Stimulated activated CD4-positive, alpha-beta T cell treated with anti-CD3 and anti-CD28 coated beads, Interleukin-1b, Interleukin-23, amount 100 ng/mL, for 4 hours (primary cell): Measurements from ENCODE around the gene RPS14.
A peak's percentile ranks its signal among the peaks of the same experiment; 100 is the strongest.

Experiments used
- DNase-seq, 2 donors: peaks; one replicate each; pipeline ENCODE4 v3.0.0-alpha.2; 2020; ENCODE audit warnings: low read depth in 2 of 2

RPS14 gene

DNA sequence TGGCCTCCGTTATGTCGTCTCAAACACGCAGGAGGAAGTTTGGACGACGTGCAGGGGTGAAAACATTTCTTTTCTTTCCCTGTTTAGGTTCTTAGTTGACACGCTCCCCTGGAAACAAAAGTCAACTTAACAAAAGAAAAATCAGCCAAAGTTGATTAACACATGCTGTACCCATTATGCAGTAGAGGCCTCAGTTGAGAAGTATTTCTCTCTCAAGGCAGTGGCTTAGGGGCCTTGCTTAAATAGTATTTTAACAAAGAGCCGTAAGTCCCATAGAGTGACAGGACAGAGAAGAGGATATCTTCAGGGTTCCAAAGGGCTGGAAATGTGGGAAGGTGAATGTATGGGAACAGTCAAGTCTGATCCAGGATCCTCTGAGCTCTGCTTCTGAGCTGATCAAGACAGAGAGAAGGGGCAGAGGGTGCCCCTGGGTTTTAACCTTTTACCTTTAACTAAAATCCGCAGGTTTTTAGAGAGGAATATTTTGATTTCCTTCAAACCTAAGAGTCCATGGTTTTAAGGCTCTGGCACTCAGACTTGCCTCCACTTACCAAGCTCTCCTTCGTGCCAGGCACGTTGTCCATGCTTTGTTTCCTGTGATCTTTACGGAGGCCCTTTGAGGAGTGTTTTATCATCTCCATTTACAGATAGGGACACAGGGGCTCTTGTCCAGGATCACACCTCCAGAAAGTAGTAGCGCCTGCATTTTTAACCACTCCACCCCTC lies 36.2 kb downstream of the RPS14 start:
- no peak for DNase-seq

GRCh38 chr5:150412319-150413175 lies 37.0 kb downstream of the RPS14 start, which contains the start of gene CD74:
Gene CD74 (minus strand): TSS chr5:150412910. CDS start chr5:150412749, 161 bp downstream.
- peak; percentile 77 to 83 for DNase-seq

- DNase-seq: peak; percentile 42 to 50
Observed at GRCh38 chr5:150411245-150411979, 38.1 kb downstream of the RPS14 start.

GRCh38 chr5:150410524-150411244 lies 38.9 kb downstream of the RPS14 start:
- DNase-seq: peak in 1 of 2 donors; percentile 28

DNA sequence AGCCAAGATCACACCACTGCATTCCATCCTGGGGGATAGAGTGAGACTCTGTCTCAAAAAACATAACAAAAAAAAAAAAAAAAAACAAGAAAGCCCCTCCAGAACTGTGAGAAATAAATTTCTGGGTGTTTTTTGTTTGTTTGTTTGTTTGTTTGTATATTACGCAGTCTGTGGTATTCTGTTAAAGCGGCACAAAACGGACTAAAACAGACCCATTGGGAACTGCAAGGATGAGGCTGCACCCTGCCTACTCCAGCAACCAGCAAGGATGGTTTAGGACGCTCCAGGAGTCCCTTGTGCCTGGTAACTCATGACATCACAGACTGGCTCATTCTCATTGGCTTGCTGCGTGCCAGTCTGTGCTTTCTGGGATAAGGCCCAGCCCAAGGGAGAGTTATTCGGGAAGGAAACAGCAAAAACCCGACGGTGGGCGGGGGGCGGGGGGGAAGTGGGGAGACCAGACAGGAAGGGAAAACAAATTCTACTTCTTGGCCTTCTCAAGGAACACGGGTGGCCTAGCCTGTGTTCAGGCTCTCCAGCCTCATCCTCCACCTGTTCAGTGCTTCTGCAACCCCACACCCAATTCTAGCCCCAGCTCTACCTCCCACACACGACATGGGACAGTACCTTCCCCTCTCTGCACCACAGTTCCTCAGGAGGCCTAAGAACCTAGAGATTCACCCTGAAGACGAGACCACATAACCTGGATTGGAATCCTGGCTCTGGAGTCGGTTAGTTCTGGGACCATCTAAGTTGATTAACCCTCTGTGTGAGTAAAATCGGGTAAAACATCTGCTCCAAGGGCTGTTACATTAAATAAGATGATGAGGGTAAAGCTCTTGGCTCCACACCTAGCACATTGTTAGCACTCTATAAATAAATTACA lies 39.7 kb downstream of the RPS14 start:
- DNase-seq: no peak

DNA sequence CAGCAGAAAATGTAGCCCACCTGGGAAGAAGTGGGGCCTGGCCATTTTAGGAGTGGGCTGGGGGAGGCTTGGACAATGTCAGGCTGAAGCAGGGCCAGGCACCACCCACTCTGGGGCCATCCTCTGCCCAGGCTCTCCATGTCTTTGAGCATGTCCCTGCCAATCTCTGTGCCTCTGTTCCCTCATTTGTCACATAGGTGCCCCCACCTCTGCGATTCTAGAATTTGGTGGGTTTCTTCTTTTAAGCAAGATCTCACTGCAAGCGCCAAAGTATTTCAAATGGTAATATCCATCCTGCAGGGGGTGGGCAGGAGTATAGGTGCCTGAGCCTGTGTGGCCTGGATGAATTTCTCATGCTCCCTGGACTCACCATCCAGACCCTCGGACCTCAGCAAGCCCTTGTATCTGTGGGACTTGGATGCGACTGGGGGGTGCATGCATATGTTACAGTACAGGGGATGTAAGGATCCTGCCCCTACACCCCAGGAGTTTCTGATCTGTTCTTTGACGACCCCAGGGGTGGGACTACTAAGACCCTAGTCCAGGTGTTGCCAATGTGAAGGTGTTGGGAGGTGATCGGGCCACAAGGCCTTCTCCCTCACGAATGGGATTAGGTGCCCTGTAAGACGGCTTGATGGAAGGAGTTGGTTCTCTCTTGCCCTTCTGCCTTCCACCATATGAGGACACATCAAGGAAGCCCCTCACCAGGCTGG lies 41.2 kb downstream of the RPS14 start:
- no peak for DNase-seq

- no peak for DNase-seq
Observed at GRCh38 chr5:150407096-150407720, 42.3 kb downstream of the RPS14 start.

GRCh38 chr5:150406723-150407095 lies 42.8 kb downstream of the RPS14 start:
- DNase-seq: no peak

DNA sequence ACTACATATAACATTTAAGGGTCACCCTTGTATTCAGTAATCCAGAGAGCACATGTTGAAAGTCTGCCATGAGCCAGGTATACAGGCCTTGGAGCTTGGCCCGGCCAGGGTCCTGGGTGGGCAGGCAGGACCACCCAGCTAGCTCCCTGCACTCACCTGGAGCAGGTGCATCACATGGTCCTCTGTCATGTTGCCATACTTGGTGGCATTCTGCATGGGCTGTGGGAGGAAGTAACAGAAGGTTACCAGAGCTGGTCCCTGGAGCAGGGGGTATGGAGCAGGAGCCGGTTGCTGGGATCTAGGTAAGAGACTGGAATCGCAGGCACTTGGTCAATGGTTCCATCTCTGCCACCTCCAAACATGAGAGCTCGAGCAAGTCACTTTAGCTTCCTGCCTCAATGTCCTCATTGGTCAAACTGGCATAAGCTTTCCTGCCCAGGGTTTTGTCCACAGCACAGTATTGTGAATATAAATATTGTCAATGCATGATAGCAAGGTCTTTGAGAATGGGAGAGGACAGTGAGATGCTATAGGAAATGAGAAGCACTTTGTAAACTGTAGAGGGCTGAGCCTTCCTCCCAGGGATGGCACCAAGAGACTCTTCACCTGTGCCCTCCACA lies 43.3 kb downstream of the RPS14 start:
- DNase-seq: no peak

GRCh38 chr5:150404941-150405816 lies 44.4 kb downstream of the RPS14 start:
- DNase-seq: no peak

DNA sequence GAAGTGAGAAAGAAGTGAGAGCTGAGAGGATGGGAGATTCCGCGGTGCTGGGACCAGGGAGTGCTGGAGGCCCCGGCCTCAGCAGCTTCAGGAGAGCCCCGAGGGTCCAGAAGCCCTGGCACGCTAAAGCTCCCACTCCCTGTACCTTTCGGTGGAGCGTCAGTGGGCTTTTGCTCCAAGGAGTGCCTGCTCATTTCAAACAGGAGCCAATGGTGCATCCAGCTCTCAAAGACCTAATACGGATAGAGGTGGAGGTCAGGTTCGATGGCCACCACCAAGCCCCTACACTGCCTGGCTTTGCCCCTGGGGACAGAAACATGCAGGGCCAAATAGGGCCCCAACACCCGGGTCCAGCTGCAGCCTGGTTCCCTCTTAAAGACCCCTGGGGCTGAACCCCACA lies 45.0 kb downstream of the RPS14 start:
- no peak for DNase-seq

- DNase-seq: no peak
Observed at GRCh38 chr5:150404121-150404520, 45.4 kb downstream of the RPS14 start.

GRCh38 chr5:150402901-150403342 lies 46.6 kb downstream of the RPS14 start:
- no peak for DNase-seq

GRCh38 chr5:150402229-150402773 lies 47.2 kb downstream of the RPS14 start:
- no peak for DNase-seq

GRCh38 chr5:150401376-150402228 lies 47.9 kb downstream of the RPS14 start:
- DNase-seq: no peak

- no peak for DNase-seq
Observed at GRCh38 chr5:150401076-150401375, 48.5 kb downstream of the RPS14 start.
